HG02870 (cell line): Measurements from ENCODE around the gene PMM2.

ENCODE experiments used
- ATAC-seq: cut with Tn5 transposase; IDR thresholded peaks from one replicate; pipeline ENCODE4 v1.9.1; 2021; ENCODE audit warnings: mild to moderate bottlenecking, moderate library complexity; ENCODE audit not compliant: unreplicated experiment

The PMM2 gene

DNA sequence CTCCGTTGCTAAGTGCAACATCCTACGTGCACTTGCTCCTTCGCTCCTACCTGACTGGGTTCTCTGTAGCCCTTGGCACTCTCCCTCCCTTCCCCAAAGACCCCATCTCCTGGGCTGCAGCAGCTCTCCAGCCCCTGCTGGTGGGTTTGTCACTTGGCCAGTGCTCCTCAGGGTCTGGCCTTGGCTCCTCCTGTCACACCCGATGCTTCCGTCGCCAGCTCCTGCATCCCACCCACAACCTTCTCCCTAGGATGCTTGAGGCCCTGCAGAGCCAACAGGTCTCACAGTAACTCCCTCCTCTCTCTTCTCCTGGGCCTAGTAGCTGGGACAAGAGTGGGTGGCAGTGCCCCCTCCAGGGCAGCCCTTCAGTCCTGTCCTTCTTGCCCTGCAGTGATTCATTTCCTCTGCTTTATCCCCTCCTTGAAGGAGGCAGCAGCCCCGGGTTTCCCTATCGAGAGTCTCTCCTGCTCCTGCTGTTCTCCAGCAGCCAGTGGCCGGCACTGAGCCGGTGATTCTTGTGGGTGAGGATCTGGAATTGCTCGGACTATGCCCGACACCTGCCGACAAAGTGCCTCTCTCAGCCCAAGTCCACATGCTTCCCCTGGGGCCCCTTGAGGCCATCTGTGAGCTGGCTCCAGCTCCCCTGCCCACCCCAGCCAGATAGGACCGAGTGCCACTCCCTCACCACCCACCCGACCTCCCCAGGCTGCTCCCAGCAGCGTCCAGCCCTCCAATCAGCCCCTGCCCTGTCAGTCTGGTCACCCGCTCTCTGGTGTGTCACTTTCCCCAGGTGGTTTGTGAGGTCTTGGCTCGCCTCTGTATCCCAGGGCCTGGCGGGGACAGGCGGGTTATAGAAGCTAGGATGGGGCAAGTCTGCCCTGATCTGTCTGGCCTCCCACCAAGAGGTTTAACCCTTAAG is 88.3 kb downstream of the PMM2 start:
- no peak for ATAC-seq

DNA sequence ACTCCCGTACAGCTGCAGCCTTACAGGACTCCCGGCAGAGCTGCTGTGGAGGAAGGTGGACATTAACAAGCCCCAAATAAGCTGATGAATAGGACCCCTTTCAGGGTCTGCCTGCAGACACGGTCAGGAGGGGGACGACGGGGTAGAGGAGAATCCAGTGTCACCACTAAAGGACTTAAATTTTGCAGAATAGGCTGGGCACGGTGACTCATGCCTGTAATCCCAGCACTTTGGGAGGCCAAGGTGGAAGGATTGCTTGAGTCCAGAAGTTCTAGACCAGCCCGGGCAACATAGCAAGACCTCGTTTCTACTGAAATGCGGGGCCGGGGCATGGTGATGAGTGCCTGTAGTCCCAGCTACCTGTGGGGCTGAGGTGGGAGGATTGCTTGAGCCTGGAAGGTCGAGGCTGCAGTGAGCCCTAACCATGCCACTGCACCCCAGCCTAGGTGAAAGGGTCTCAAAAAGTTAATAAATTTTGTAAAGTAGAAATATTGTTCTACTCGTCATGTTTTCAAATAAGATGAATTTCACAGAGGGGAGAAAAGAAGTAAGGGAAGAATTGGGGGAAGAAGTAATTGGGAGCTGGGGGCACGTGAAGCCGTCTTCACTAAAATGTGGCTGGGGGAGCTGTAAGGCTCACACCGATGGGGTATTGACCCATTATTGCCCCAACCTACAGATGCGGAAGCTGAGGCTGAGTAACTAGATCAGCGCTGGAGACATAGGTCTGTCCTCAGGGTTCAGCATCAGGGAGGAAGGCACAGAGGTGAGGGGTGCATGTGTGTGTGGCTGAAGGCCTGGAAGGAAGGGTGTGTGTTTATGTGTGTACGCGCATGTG is 89.2 kb downstream of the PMM2 start:
- ATAC-seq = no peak

DNA sequence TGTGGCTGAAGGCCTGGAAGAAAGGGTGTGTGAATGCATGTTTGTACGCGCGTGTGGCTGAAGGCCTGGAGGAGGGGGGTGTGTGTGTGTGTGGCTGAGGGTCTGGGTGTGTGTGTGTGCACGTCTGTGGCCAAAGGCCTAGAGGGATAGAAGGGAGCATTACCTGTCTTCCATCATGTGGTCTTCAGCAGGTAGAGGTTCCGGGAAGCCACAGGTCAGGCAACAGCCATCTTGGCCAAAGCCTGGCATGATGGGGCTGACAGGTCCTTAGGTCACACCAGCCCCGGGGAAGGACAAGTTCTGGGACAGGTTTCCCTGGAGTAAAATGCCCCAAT is 89.8 kb downstream of the PMM2 start:
- ATAC-seq = no peak

DNA sequence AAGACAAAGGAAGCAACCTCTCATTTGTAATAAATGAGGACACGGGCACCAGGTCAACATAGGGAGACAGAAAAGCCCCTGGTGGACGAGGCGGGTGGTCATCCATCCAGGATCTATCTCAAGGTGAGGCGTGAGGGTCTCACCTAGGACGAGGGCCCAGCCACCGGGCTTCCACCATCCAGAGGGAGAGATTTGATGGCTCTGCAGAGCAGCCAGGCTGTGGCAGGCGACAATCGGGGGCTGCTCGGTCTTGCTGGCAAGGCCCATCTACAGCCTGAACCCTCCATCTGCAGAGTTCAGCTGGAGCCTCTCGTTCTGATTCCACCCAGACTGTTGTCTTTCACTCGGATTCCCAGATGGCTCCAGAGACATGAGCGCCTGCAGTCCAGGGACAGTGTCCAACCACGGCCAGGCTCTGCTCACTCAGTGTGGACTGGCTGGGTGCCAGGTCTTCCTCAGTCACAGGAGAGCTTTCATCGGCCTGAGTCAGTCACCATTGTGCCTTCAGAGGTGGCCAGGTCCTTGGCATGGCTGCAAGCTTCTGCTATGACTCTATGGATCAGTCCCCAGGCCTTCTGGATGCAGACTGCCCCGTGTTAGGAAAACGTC is 90.4 kb downstream of the PMM2 start:
- no peak for ATAC-seq

DNA sequence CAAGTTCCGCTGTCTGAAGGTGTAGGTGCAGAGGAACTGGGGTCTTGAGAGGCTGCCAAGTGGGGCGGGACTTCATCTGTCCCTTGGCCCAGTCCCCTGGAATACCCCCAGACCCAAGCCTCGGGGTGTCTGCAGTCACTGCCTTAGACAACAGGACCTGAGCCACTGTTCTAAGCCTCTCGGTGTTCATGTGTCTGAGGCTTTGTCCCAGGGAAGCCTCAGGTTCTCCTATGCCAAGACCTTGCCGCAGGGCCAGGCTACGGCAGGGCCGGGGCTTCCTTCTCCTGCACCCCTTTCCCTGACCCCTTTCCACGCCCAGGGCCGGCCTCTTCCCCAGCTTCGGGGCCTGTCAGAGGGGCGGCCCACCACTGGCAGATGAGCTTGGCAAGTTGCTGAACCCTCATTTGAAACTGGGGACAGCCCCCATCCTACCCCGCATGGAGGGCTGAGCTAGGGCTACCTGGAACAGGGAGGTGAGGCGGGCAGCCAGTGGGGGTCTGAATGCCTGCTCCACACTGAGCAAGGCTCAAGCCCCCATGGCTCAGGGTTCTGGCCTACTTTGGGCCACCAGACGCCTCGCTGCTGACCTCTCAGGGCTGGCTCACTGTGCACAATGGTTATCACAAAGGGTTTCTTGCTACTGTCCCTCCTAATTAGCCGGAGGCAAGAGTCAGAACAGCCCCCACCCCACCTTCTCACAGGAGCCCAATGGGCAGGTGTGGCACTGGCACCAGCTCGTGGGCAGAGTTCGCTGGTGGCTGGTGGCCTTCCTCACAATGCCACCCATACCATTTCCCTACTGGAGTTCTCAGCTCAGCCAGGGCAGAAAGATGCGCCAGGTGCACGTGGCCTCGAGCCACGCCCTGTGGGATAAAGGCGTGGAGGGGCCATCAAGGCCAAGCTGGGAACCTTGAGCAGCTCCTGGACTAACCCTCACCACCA is 91.6 kb downstream of the PMM2 start:
- no peak for ATAC-seq

DNA sequence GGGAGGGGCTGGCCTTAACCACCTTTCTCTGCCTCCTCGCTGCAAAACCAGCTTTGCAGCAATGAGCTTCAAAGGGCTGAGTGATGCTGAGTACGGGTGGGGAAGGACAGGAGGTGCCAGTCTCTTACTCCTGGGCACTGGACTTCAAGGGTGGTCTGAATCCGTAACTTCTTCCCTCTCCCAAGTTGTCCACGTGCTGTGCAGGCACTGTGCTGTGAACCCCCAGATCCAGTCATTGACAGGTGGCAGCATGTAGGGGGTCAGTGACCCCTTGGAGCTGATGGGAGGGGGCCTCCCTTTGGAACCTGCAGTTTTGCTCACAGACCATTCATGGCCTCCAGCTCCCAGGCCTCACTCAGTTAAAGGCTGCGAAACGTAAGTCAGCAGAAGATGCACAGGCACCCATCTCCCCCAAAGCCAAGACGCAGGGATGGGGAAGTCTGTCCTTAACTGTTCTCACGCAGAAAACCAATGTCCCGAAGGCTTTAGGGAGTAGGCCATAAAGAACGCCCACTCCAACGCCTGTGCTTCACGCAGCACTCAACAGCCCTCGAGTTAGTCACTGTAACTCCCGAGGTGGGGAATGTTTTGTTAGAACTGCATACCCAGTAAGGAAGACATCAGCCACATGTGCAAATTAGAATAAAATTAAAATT is 92.4 kb downstream of the PMM2 start:
- no peak for ATAC-seq

DNA sequence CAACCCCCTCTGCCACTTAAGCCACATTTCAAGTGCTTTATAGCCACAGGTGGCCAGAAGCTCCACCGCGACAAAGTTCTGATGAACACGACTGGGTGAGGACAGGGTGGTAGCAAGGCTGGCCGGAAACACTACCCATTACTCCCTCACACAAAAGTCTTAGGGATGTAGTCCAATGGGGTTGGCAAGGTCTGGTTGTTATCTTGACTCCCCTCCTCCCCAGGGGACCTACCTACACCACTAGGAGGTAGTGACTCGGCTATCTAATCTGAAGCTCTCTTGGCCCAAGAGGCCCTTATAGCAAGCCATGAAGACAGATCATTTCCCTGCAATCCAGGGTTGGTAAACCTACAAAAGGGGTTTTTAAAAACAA is 92.9 kb downstream of the PMM2 start:
- ATAC-seq = no peak

DNA sequence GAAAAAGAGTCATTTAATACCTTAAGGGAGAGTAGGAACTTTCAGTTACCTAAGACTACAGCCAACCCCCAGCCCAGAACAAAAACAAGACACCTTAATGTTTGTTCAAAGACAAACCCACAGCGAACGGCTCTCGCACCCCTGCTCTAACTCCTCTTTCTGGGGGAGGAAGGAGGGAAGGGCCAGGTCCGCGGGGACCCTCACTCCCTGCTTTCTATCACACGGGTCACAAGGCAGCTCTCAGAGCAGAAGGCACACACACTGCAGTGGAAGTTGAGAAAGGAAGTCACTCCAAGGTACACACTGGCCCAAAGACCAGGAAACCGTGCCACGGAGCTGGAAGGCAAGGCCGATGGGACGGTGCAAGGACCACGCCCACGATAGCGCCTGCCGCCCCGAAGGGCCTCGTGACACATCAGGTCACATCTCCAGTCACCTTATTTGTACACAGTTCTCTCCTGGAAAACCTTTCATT is 94.5 kb downstream of the PMM2 start:
- peak; percentile 33 for ATAC-seq

DNA sequence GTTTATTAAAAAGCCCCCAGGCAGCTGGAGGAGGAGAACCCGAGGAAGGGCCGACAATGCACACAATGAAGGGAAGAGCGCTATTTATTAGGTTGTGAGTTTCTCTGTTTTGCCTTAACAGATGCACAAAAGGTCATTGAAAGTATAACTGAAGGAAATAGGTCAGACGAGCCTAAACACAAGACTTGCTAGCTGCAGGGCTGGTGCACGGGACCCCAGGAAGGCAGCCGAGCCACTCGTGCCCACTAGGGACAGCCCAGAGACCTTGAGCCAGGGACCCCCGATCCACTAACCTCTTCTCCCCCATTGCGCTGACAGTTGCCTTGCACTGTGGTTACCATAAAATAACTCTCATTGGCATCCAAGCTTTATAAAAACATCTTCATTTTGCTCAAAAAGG is 95.8 kb downstream of the PMM2 start:
- ATAC-seq = no peak

DNA sequence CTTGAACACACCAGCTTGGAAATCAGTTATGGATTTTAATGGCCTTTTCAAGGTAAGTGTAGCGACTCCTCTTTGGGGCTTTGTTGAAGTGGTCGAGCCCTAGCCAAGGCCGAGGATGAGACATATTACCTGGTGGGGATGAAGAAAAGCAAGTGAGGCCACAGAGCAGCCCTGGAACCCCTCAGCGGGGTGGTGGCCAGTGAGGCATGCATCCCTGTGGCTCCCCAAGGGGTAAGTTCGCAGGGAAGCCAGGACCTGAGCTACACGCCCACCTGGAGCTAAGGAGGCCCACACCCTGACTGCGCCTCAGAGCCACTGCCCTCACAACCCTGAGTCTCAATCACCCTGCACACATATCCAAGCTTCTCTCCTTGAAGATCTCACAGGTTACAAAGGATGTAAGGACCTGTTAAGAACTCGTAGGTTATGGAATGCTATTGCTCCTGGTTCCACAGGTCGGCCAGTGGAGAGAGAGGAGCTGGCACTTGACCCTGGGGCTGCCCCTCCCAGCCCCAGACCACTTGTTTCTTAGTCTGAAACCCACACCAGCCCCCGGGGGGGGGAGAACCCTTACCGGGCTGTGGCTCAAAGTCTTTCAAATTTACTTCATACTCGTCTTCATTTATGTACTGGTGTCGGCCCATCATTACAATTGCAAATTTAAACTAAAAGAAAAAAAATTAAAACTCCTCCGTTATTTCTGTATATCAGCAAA is 96.5 kb downstream of the PMM2 start:
- no peak for ATAC-seq

DNA sequence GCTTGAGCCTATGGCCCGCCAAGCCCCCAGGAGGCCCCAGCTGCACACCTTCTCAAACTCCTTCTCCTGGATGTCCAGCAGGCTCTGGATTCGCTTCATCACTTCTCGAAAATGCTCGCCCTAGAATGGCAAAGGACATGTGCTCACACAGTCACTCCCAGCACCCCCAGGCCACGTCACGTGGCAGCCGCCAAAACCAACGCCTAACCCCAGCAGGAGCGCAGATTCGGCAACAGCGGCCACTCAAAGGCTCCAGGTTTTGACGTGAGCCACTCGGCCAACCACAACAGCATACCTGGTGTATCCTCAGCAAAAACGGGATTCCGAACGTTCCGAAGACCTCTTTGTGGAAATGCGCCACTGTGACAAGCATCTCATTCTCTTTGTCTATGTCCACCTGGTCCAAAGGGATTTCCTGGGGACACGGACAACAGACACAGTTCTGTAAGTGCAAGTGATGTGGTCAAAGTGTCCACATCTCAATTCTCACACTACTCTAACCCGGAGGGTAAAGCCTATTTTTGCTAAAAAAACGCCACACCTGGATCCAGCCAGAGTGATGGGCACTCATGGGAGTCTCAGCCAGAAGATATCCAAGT is 97.2 kb downstream of the PMM2 start:
- no peak for ATAC-seq

DNA sequence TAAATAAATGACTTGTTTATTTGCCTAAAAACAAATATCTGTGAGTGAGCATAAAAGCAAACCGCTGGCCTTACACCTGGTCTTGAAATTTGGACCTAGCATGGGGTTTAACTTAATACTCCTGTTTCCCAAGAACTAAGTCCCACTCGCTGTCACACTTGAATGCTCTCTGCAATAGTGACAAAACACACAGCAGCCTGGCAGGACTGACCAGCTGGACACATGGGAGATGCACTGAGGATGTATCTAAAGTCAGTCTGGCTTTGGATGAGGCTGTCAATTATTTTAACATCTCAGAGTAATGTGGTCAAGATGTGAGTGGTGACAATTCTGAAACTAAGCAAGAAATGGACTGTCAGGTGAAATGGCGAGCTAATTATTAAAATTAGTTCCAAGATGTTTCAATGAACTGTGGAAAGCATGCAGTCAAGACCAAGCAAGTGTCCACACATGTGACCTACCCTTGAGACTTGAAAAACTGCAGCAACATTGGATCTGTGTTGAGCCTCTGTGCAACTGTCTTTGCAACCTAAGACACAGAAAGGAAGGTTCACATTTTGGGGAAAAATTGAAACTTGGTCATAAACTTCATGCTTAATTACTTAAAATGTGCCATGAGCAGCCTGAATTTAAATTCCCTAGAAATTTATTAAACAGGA is 101.2 kb downstream of the PMM2 start:
- ATAC-seq = no peak
